ENCODE results near the gene CYP2W1.

CYP2W1 gene

DNA sequence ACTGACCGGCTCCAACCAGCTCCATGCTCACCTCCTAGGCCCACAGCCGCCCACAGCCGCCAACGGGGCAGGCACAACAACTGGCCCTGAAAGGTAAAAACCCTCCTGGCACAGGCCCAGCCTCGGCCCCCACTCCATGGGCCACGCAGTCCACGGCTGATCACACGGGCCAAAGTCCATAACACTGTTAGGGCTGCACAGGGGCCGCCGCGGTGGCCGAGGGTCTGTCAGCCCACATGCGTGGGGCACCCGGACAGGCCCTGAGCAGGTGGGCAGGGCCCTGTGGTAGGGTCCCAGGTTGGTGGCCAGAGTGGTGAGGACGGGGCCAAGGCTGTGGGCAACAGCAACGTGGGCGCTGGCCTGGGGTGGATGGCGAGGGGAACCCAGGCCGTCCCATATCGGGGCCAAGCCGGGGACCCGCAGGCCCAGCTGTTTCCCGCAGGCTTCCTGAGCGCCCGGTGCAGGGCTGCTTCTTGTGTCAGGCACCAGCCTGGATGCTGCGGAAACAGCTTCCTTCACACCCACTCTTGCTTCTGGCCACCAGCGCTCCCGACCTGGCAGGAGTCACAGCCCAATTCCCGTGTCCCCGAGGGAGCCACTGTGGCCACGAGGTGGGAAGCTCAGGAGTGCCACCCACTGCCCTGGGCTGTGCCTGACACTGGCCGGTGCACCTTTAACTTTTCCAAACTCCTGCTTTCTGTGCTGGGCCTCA is 29.2 kb downstream of the CYP2W1 start:
- DNase-seq (ENCODE audit: low read depth, low spot score) = no peak
- no peak overlapping the region for H3K27ac ChIP-seq

- H3K27ac ChIP-seq = no peak overlapping the region
- DNase-seq (ENCODE audit: low read depth, low spot score) = no peak
Measured at GRCh38 chr7:1012716-1013095, 29.7 kb downstream of the CYP2W1 start.

GRCh38 chr7:1013581-1013980 is 30.6 kb downstream of the CYP2W1 start:
- no peak overlapping the region for H3K27ac ChIP-seq
- DNase-seq (ENCODE audit: low read depth, low spot score) = no peak

- DNase-seq (ENCODE audit: low read depth, low spot score) = no peak
- H3K27ac ChIP-seq = no peak overlapping the region
Measured at GRCh38 chr7:1014681-1015080, 31.7 kb downstream of the CYP2W1 start.

DNA sequence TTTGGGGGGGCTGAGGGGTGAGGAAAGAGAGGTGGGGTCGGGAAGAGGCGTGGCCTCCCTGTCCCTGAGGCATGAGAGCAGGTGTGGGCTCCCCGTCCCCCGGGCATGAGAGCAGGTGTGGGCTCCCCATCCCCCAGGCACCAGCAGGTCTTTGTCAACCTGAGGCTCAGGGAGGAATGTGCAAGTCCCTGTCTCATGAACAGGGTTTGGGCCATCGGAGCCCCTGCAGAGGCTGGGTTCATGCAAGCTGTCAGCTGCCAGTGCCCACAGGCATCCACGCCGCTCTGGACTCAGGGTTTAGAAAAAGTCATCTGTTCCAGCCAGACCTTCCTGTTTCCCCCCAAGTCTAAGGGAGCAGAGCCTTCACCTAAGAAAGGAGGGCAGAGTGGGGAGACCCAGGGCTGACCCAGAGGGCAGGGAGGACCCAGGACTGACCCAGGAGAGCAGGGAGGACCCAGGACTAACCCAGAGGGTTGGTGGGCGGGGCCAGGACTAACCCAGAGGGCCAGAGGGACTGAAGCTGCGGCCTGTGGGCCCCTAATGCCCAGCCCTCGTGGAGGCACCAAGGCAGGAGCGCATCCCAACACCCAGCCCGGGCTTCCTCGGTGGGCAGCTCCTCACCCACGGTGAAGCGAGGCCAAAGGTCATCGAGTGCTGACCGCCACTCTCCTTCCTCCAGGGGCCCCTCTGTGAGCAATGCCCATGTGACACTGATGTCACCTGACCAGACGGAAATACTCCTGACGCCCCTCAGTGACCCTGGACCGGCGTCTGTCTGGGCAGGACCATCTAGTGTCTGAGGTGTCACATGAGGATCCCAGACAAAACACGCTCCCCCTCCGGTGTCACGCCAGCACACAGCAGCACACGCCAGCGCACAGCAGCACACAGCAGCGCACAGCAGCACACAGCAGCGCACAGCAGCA is 32.5 kb downstream of the CYP2W1 start:
- DNase-seq (ENCODE audit: low read depth, low spot score) = no peak
- no peak overlapping the region for H3K27ac ChIP-seq

DNA sequence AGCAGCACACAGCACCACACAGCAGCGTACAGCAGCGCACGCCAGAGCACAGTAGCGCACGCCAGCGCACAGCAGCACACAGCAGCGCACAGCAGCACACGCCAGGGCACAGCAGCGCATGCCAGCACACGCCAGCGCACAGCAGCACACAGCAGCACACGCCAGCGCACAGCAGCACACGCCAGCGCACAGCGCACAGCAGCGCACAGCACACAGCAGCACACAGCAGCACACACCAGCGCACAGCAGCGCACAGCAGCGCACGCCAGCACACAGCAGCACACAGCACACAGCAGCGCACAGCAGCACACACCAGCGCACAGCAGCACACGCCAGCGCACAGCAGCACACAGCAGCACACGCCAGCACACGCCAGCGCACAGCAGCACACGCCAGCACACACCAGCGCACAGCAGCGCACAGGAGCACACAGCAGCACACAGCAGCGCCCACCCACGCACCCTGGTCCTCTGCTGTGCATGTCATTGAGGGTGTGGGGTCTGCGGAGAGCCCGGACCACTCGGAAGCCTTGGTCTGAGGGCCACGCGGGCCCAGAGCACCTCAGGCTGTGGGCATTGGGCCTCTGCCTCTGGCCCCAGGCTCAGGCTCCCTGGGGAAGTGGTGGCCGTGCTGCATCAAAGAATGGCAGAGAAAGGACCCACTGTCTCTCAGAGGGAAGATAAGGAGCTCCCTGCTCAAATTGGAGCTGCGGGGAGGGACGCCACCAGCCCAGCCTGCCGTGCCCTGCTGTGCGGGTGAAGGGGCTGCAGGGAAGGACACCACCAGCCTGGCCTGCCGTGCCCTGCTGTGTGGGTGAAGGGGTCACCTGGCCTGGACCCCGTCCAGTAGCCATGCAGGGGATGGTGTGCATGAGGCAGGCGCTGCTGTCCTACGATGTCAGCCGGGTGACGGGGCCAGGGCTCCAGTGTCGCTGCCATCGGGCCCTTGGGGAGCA is 33.9 kb downstream of the CYP2W1 start:
- DNase-seq (ENCODE audit: low read depth, low spot score) = no peak
- no peak overlapping the region for H3K27ac ChIP-seq

DNA sequence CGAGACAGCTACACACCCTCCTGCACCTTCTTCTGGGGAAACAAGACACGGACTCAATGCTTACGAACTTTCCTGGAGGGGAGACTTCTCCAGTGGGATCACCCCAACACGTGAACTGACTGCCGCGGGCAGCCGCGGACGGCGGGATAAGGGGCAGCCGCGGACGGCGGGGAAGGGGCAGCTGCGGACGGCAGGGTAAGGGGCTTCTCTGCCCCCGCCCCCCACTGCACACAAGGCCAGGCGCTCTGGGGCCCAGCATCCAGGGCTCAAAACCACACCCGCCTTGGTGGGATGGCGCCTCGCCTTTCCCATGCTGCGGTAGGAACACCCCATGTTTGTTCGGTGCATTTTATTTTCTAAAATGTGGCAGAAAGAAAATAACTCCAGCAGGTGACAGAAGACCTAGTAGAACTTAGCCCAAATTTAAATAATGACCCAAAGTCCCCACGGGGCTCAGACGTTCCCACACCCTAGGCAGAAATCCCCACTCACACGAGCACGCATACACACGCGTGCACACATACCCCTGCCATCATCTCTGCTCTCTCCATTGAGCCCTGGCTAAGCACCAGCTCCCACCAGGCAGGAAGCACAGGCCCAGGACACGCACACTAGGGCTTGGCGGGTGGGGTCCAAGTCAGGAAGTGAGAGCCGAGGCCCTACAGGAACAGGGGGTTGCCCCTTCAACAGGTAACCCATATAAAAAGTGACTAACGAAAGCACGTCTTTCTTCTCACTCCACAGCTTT is 34.8 kb downstream of the CYP2W1 start:
- DNase-seq (ENCODE audit: low read depth, low spot score) = no peak
- no peak overlapping the region for H3K27ac ChIP-seq

DNA sequence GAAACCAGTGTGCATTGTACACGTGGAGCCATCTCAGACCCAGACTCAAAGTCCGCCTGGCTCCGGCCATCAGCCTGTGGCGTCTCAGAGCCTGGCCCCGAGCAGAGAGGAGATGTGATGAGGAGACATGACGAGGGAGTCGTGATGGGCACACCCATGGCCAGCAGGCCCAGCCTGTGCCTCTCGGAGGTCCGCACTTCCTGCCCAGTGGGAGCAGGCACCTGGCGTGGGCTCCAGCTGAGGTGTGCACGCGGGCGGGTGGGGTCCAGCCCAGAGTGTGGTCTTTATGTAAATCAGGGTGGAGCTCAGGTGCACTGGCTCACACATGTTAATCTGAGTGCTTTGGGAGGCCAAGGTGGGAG is 35.3 kb downstream of the CYP2W1 start:
- H3K27ac ChIP-seq = no peak overlapping the region
- no peak for DNase-seq (ENCODE audit: low read depth, low spot score)

- DNase-seq (ENCODE audit: low read depth, low spot score) = no peak
- H3K27ac ChIP-seq = no peak overlapping the region
Measured at GRCh38 chr7:1019255-1019785, 36.3 kb downstream of the CYP2W1 start.

GRCh38 chr7:1019789-1020610 is 37.0 kb downstream of the CYP2W1 start:
- no peak overlapping the region for H3K27ac ChIP-seq
- DNase-seq (ENCODE audit: low read depth, low spot score) = no peak

DNA sequence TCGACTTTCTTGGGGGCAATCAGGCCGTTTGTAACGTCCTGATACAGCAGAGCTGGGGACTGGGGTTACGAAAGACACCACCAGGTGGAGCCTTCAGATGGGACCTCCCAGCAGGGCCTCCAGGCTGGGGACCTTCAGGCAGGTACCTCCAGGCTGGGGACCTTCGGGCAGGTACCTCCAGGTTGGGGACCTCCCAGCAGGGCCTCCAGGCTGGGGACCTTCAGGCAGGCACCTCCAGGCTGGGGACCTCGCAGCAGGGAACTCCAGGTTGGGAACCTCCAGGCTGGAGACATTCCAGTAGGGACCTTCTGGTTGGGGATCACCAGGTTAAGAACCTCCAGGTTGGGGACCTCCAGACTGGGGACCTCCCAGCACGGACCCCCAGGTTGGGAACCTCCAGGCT is 37.9 kb downstream of the CYP2W1 start:
- DNase-seq (ENCODE audit: low read depth, low spot score) = no peak
- no peak overlapping the region for H3K27ac ChIP-seq

DNA sequence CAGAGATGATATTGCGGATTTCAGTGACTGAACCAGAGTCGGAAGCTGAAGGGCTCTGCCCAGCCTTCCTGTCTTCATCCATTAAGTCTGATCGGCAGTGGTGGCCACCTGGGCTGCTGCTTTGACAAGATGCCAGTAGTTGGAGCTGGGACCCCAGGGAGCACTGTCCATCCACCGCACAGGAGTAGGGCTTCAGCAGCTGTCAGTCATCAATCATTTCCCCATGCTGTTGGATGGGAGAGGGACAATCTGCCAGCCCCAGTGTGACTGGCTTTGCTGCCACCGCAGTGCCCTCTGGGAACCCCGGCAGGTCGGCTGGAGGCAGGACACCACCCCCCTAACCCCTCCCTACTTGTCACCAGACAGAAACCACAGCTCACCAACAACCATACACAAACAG is 38.4 kb downstream of the CYP2W1 start:
- no peak for DNase-seq (ENCODE audit: low read depth, low spot score)
- H3K27ac ChIP-seq = no peak overlapping the region

GRCh38 chr7:1021931-1022330 is 39.0 kb downstream of the CYP2W1 start:
- no peak for DNase-seq (ENCODE audit: low read depth, low spot score)
- no peak overlapping the region for H3K27ac ChIP-seq

DNA sequence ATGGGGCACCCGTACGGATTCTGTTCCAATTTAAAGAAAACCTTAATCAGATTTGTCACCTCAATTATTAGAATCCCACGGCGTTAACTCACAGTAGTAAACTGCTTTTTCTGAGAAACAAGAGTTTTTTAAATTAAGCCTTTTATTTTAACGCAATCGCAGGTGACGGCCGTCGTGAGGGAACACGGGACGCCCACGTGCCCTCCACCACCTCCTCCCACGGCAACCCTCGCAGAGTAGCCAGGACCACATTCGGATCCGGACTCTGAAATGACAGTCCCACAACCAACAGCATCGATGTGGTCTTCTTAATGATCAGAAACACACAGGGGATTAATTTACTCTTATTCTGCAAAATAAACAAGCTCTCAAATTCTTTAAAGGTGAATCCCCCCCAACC is 39.4 kb downstream of the CYP2W1 start:
- no peak overlapping the region for H3K27ac ChIP-seq
- DNase-seq (ENCODE audit: low read depth, low spot score) = no peak

- DNase-seq (ENCODE audit: low read depth, low spot score) = no peak
- no peak overlapping the region for H3K27ac ChIP-seq
Measured at GRCh38 chr7:1022801-1023465, 40.0 kb downstream of the CYP2W1 start.

- H3K27ac ChIP-seq = no peak overlapping the region
- no peak for DNase-seq (ENCODE audit: low read depth, low spot score)
Measured at GRCh38 chr7:1024331-1024841, 41.4 kb downstream of the CYP2W1 start.

DNA sequence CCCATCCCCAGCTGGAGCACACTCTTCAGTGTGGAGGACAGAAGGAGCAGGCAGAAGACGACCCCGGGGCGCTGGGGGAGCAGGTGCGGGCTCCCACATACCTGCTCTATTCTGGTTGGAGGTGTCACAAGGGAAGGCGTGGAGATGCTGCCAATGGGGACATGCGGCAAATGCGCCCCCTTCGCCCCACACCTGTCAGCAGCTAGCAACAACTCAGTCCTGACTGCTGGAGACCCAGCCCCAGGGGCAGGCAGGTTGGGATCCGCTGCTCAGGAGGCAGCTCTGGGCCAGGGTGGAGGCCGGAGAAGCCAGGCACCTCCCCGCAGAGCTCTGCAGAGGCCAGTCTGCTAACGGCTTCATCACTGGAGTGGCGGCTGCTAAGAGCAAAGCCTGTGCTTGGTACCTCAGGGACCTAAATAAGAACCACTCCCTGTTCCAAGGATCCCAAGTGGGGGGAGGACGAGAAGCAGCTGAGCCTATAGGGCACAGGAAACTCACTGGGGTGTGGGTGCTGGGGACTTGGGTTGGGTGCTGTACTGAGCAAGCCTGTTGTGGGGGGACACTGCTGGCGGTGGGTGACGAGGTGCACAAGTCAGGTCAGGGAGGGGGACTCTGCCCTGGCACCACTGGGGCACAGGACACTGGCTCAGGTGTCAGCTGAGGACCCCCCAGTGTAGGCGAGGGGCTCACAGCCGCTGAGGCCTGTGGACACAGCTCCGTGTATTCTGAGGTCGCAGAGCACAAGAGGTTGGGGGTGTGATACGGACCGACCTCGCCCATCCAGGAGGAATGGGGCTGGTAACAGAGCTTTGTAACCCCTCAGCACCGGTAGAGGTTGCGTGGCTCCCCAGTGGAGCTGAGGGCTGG is 42.1 kb downstream of the CYP2W1 start:
- H3K27ac ChIP-seq = no peak overlapping the region
- DNase-seq (ENCODE audit: low read depth, low spot score) = no peak
